Skin epidermis (tissue), 12 donors: ENCODE data around the gene CCDC57.
"Not testable (repeated sequence)": the region's sequence is repeated elsewhere in the genome, so short reads cannot be mapped to it uniquely, and the experiment has no call there.

Experiments used
- H3K27ac ChIP-seq, 21 experiments: fragments of 200-600 bp; sonication (generic) in 11 of 21; one replicate each; pipeline ENCODE4 v1.5.0; 2020; ENCODE audit warnings: mild to moderate bottlenecking in 3 of 21, inconsistent platforms in 2 of 21, moderate library complexity in 2 of 21
- H3K4me3 ChIP-seq, 7 experiments: fragments of 200-600 bp; sonication (generic) in 2 of 7; one replicate each; pipeline ENCODE4 v1.5.0; 2020; ENCODE audit warnings: inconsistent platforms in 2 of 7, mild to moderate bottlenecking in 2 of 7, moderate library complexity in 1 of 7

Gene CCDC57, protein sequence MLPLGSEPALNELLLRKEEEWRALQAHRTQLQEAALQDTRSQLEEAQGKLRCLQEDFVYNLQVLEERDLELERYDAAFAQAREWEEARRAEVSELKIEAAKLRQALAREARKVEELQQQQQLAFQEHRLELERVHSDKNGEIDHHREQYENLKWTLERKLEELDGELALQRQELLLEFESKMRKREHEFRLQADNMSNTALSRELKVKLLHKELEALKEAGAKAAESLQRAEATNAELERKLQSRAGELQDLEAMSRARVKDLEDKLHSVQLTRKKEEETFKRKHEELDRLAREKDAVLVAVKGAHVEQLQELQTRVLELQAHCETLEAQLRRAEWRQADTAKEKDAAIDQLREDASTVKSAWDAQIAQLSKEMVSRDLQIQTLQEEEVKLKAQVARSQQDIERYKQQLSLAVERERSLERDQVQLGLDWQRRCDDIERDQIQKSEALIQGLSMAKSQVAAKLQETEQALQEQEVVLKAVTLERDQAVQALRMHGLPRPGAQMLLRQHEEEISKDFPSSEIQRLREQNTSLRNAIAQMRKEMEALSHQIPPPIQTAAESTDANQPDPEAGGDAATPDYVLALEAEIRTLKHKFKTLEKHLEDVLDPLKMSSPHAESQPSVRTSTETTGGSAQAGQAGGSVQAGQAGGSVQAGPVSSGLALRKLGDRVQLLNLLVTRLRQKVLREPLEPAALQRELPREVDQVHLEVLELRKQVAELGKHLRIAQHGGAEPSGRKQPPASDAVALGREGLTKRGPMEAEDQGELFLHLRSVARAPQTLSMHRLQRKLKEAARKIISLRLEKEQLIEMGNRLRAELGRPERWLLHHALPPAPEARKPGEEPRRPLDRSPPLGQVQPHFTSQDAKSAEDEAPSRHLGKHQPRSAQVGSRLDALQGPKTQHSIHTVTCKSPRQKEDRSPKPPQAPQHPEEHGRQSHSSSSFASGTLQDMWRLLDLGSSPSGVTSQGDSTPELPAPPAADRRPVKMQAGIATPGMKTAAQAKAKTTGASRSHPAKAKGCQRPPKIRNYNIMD

DNA sequence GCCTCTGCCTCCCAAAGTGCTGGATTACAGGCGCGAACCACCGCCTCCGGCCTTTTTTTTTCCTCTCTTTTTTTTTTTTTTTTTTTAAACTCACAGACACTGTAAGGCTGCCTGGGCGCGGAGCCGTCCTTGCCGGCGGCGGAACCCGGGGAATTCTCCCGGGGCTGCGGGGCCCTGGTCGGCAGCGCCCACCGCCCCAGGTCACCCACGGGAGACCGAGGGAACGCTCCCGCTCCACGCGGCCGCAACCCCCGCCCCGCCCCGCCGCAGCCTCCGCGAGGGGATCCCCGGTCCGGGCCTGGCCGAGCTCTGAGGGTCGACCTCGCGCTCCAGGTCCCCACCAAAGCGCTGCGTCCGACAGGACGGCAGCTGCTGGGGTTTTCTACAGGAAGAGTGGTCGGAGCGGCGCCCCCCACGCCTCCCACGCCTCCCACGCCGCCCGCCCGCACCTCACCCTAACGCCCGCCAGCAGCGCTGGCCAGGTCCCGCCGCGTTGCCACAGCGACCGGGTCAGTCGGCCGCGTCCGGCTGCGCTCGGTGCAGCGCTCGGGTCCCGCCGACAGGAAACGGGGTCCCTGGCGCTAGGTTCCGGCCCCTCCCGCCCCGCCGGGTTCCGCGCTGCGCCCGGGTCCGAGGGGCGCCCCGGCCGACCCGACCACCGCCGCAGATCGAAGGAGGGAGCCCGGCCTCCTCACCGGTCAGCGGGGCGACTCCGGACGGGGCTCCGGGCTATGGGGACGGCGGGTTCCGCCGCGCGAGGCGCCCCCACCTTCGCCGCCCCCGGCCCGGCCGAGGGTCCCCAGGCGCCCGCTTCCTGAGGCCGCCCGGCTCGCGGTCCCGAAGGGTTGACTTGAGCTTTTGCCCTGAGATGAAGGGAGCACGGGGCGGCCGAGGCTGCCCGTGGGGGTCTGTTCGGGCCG lies at the start of gene CCDC57:
Gene CCDC57, minus strand, starts transcription at position 512 of the 920 bp plus-strand sequence. CDS start 10,898 bp downstream, outside the sequence.
- Histone ChIP-seq H3K4me3 (peak within 1 kb of the TSS; percentile 80 to 98 (median 91)), H3K27ac (peak within 1 kb of the TSS; percentile 71 to 98 (median 91))

DNA sequence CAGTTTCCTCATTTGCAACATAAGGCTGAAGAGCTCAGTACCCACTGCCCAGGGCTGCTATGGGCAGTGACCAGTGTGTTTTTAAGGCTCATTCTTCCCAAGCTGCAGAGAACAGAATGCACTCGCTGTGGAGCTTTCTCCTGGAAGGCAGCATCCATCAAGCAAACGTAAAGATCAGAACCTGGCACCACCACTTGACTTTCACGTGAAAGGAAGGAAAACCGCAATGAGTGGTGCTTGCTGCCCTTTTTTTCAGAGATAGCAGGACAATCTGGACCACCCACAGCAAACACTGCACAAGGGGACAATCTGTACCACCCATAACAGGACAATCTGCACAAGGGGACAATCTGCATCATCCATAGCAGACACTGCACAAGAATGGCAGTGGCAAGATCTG lies 49.7 kb upstream of the CCDC57 start:
- Histone ChIP-seq H3K27ac (peak overlapping the region in 1 of 21 experiments; percentile 19), H3K4me3 (no peak overlapping the region)

DNA sequence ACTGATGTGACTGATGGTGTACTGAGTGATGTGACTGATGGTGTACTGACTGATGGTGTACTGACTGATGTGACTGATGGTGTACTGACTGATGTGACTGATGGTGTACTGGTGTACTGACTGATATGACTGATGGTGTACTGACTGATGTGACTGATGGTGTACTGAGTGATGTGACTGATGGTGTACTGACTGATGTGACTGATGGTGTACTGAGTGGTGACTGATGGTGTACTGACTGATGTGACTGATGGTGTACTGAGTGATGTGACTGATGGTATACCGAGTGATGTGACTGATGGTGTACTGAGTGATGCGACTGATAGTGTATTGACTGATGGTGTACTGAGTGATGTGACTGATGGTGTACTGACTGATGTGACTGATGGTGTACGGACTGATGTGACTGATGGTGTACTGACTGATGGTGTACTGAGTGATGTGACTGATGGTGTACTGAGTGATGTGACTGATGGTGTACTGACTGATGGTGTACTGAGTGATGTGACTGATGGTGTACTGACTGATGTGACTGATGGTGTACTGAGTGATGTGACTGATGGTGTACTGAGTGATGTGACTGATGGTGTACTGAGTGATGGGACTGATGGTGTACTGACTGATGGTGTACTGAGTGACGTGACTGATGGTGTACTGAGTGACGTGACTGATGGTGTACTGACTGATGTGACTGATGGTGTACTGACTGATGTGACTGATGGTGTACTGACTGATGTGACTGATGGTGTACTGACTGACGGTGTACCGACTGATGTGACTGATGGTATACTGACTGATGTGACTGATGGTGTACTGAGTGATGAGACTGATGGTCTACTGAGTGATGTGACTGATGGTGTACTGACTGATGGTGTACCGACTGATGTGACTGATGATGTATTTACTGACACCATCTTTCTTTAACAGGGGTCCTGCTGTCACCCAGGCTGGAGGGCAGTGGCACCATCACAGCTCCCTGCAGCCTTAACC lies 47.6 kb upstream of the CCDC57 start:
- H3K27ac ChIP-seq, H3K4me3 ChIP-seq: not testable (repeated sequence)

DNA sequence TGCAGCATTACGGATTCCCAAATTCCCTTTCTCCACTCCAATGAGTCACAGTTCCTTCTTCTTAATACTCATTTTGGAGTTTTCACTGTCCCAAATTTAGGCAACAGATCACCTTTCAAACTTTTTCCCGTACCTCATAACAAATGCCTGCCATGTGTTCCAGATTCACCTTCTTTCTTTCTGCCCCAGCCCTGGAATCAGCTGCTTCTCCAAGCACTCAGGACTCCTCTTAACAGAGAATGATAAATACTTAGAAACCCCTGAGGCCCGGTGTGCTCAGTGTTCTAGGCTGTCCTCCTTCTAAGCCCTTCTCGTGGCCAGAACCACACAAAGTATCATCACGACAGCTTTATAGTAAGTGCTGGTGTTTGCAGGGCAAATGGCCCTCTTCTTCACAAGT lies 45.9 kb upstream of the CCDC57 start:
- H3K4me3 ChIP-seq, result no peak overlapping the region
- no peak overlapping the region for H3K27ac ChIP-seq

DNA sequence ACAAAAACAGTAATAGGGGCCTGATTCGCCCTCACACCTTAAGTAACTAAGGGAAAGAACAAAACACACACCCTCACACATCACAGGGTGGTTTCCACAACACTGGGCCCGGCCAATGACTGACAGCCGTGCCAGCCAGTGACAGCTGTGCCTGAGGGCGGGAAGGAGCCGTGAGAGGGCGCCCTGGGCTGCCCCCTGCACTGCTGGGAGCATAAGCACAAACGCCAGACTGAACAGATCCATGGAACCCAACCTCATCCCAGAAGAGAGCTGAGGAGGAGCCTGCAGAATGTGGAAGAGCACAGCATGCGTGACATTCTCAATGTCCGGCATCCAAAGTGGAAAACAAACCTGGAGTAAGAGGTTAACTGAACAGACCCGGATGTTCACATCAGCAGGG lies 44.8 kb upstream of the CCDC57 start:
- Histone ChIP-seq H3K4me3 (no peak overlapping the region), H3K27ac (peak overlapping the region in 3 of 21 experiments; percentile 7 to 45 (median 28))

DNA sequence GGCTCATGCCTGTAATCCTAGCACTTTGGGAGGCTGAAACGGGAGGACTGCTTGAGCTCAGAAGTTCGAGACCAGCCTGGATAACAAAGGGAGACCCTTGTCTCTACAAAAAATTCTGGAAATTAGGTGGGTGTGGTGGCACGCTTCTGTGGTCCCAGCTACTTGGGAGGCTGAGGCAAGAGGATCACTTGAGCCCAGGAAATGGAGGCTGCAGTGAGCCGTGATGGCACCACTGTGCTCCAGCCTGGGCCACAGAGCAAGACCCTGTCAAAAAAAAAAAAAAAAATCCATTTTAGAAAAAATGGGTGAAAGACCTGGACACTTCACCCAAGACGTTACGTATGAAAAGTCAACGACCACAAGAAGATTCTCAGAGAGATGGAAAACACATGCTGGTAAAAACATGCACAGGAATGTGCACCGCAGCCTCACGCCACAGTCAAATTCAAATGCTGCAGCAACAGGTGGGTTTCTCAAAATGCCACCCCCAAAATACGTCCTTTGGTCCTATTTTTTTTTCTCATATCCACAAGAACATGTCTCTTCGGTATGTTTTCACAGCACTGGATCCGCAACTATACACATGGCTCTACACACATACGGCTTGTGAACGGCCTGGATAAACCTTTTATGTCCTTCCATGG lies 43.7 kb upstream of the CCDC57 start:
- no peak overlapping the region for H3K4me3 ChIP-seq
- no peak overlapping the region for H3K27ac ChIP-seq

DNA sequence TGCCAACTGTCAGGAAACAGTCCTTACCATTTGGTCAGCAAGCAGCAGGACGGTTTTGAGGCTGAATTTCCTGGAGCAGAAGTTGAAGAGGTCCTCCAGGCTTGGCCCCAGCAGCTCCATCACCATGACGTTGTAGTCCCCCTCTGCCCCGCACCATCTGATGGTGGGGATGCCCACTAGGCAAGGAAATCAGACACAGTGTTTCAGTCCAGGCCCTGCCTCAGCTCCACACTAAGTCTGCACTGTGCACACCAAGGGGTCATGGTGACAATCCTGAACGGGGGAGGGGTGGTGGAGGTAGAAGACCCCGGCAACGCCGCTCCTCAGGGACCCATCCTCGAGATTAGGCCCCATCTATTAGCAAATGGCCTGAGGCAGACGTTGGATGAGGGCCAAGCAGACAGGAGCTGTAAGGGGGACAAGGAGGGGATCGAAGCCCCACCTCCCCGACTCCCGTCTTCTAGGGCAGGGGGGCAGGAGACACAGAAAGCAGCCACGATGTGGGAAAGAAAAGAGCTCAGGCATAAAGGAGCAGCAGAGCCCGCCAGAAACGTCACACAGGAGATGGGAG lies 42.8 kb upstream of the CCDC57 start:
- H3K4me3 ChIP-seq, result no peak overlapping the region
- H3K27ac ChIP-seq, result no peak overlapping the region

DNA sequence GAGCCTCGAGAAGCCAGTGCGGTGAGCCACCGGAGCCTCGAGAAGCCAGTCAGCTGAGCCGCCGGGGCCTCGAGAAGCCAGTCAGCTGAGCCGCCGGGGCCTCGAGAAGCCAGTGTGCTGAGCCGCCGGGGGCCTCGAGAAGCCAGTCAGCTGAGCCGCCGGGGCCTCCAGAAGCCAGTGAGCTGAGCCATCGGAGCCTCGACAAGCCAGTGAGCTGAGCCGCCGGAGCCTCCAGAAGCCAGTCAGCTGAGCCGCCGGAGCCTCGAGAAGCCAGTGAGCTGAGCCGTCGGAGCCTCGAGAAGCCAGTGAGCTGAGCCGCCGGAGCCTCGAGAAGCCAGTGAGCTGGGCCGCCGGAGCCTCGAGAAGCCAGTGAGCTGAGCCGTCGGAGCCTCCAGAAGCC lies 42.1 kb upstream of the CCDC57 start:
- H3K4me3 ChIP-seq, H3K27ac ChIP-seq: not testable (repeated sequence)

DNA sequence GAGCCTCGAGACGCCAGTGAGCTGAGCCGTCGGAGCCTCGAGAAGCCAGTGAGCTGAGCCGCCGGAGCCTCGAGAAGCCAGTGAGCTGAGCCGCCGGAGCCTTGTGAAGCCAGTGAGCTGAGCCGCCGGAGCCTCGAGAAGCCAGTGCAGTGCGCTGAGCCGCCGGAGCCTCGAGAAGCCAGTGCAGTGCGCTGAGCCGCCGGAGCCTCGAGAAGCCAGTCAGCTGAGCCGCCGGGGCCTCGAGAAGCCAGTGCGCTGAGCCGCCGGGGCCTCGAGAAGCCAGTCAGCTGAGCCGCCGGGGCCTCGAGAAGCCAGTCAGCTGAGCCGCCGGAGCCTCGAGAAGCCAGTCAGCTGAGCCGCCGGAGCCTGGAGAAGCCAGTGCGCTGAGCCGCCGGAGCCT lies 41.5 kb upstream of the CCDC57 start:
- H3K4me3 ChIP-seq, H3K27ac ChIP-seq: not testable (repeated sequence)

DNA sequence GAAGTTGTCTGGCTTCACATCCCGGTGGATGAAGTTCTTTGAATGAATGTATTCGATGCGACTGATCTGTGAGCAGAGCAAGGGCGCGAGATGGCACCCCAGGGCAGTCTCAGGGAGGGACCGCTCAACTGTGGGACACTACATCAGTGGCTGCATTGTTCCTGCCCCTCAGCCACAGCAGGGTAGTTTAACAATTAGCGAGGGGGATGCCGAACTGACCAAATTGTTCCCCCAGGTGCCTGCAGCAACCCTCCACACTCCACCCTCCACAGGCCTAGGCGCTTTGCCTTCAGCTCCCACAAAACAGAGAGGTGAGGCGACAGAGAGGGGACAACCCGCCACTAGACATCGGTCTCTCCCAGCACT lies 40.5 kb upstream of the CCDC57 start:
- H3K27ac ChIP-seq, result no peak overlapping the region

DNA sequence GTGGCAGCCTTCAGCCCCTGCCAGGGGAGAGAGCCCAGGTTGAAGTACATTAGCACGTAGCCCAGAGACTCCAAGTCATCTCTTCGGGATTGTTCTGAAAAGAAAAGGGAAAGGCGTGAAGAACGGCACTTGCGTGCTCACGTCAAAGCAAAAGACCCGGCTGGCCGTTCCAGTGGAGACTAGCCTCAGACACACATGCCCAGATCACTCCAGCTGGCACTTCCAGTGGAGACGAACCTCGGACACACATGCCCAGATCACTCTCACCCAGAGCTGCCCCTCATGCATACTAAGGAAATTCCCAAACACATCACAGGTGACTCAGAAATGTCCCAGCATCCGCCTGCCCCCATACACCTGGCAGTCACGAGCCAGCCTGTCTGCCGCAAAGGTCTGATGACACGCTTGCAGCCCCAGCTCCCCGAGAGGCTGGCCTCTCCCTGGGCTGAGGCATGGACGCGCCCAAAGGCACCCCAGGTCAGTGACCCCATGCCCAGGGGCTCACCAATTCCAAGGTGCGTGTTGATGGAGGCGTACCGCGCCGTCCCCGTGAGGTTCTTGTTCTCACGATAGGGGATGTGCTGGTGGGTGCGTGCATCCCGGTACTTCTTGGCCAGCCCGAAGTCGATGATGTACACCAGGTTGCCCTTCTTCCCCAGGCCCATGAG lies 40.0 kb upstream of the CCDC57 start:
- Histone ChIP-seq H3K27ac (no peak overlapping the region), H3K4me3 (no peak overlapping the region)

More for the DNA sequence above, 40.5 kb upstream of the CCDC57 start:
- H3K4me3 ChIP-seq, result no peak overlapping the region

DNA sequence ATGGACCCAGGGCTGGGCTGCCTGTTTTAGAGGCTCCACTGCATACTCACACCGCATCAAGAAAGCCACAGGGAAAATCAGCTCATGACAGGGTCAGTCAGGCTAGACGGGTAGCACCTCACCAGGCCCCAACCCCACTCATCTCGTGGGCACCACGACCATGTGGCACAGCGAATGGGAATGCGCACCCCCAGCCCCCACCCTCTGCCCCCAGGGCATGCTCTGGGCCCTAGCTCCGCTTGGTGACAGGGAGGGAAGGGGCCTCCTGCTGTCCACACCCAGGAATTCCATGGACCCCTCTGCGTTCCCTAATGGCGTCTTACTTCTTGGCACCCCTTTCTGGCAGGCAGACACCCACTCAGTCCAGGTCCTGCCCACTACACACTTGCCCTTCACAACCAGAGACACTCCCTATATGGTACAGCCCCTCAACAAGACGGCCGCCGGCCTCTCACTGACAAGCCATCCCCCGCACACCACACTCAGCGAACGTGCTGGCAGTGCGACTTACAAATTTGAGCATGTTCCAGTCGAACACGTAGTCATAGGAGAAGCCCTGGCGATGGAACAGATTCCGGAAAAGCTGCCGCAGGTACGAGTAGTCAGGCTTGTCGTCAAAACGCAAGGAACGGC lies 38.3 kb upstream of the CCDC57 start:
- no peak overlapping the region for H3K4me3 ChIP-seq
- no peak overlapping the region for H3K27ac ChIP-seq

DNA sequence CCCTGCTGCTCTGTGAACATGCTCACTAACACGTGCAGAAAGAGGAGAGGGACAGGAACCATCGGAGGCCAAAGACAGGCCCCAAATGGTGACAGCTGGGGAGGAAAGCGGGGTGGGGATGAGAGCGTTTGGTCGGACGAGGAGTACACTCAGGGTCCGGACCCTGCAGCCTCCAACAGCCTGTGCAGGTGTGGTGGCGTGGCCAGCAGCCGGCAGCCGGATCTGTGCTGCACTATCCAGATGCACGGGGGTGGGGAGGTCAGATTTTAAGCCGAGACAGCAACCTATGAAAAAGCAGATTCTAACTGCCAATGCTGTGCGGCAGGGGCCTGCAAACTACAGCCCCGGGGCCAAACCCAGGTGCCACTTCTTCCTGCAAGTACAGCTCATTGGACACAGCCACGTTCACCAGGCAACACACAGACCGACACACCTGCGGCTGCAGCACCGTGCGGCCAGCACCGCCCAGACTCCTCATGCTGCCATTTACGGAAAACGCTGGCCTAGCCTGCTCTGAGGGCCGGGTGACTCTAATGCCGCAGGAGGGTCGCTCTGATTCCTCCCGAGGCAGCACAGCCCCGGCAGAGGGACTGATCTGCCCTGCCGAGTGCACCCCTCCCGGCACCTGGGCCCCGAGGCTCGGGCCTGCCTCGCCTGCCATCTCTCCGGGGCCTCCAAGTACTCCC lies 37.4 kb upstream of the CCDC57 start:
- Histone ChIP-seq H3K4me3 (no peak overlapping the region), H3K27ac (no peak overlapping the region)

DNA sequence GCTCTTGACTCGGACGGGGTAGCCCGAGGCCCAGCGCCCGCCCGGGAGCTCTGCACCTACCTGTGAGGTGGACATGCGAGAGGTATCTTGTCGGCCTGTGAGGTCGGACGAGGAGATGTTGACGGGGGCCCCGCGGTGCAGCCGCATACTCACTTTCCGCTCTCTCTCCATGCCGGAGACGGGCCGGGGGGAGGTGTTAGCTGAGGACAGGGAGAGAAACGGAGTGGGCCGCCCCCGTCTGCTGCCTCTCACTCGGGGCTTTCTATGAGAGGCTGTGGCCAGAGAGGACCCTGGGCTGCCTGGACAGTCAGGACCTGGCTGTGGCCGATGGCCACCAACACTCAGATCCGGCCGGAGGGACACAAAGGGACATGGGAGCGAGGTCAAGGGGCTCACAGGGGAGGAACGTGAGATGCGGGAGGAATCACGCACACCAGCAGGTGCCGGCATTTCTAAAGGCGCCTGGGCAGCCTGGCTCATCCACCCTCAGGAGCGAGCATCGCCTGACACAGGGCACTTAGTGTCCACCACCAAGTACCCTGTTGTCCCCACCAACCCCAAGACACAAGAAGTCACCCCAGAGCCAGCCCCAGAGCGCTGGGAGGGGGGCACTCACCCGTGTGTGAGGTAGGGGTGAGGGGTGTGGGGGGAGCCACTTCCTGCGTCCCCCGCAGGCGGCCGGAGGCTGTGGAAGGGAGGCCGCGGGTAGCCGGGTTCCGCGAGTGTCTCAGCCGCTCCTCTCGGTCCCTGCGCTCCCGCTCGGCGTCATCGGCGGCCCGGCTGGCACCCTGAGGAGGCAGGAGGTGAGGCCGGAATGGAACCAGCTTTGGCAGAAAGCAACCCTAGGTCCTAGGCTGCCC lies 36.4 kb upstream of the CCDC57 start:
- H3K4me3 ChIP-seq, result no peak overlapping the region
- H3K27ac ChIP-seq, result no peak overlapping the region
